A549 (cell line): ENCODE results near the gene HERC4. TPM values are rescaled to one million over a fixed set of nuclear protein-coding genes. Genes with fewer than 3 reads are reported as not detected.
A peak's percentile ranks its signal among the peaks of the same experiment; 100 is the strongest.

Source experiments
- ATAC-seq, 2 experiments: fragments of 200-7000 bp in 1 of 2; fragments of >200 bp in 1 of 2; cut with Nextera tagmentation in 1 of 2; cut with Tn5 transposase in 1 of 2; 3 replicates each; pipeline versions ENCODE4 v1.8.0 to v1.9.1; 2018 to 2020; ENCODE audit warnings: mild to moderate bottlenecking in 1 of 2, moderate library complexity in 1 of 2
- CTCF ChIA-PET: fragments of 300-600 bp; sonication (Branson Sonifier 250); formaldehyde crosslinking; extraction: SDS; loops from one replicate; lab custom pipeline; 2021; ENCODE audit warnings: antibody characterized with exemption, inconsistent platforms; lab: Yijun Ruan, JAX
- POLR2A ChIA-PET: fragments of 350-600 bp; formaldehyde crosslinking; extraction: SDS; loops from one replicate; lab custom pipeline; 2021; ENCODE audit warnings: antibody characterized with exemption, inconsistent platforms; lab: Yijun Ruan, JAX
- DNase-seq, 2 experiments: peaks; one replicate each; pipeline versions ENCODE4 v3.0.0 to v3.0.0-alpha.2; 2011 to 2016; ENCODE audit warnings: low read depth in 1 of 2, low spot score in 1 of 2
- FAIRE-seq: peaks from 2 replicates; lab custom pipeline; 2011; peaks lifted over from hg19 to GRCh38; lab: Jason Lieb, UNC
- H3K27ac ChIP-seq, 2 experiments: fragments of >200 bp; sonication (Bioruptor Twin); formaldehyde crosslinking; 3 replicates each; pipeline ENCODE4 v1.5.1; 2016 to 2017
- H3K4me1 ChIP-seq: fragments of >200 bp; sonication (Bioruptor Twin); formaldehyde crosslinking; 3 replicates; pipeline ENCODE4 v1.6.1; 2016
- H3K4me2 ChIP-seq: fragments of >200 bp; sonication (Bioruptor Twin); formaldehyde crosslinking; 3 replicates; pipeline ENCODE4 v1.6.1; 2016
- H3K4me3 ChIP-seq: fragments of >200 bp; sonication (Bioruptor Twin); formaldehyde crosslinking; 3 replicates; pipeline ENCODE4 v1.5.1; 2016
- H3K9me3 ChIP-seq: fragments of >200 bp; sonication (Bioruptor Twin); formaldehyde crosslinking; 3 replicates; pipeline ENCODE4 v1.6.1; 2016
- CHD2 ChIP-seq: fragments of 150-350 bp; IDR thresholded peaks from 2 replicates; pipeline ENCODE4 v1.6.1; 2014; ENCODE audit warnings: low read length; ENCODE audit not compliant: partially characterized antibody
- FOSL2 ChIP-seq, 2 experiments: fragments of 450-650 bp in 1 of 2; fragments of >200 bp in 1 of 2; sonication (Bioruptor Twin) in 1 of 2; formaldehyde crosslinking; IDR thresholded peaks; 2 replicates each; pipeline versions ENCODE4 v1.5.0 to v1.6.1; 2016 to 2020; ENCODE audit warnings: mild to moderate bottlenecking in 1 of 2, moderate library complexity in 1 of 2
- GATA3 ChIP-seq: IDR thresholded peaks from 2 replicates; pipeline ENCODE4 v1.6.1; 2012; ENCODE audit warnings: borderline replicate concordance
- HES2 ChIP-seq: fragments of >200 bp; sonication (Bioruptor Twin); formaldehyde crosslinking; IDR thresholded peaks from 2 replicates; pipeline ENCODE4 v1.6.1; 2016
- HEYL ChIP-seq: fragments of 250-450 bp; sonication (Bioruptor Pico); IDR thresholded peaks from 2 replicates; pipeline ENCODE4 v1.8.0; 2021; ENCODE audit warnings: mild to moderate bottlenecking, moderate library complexity
- JUN ChIP-seq, 2 experiments: fragments of >200 bp; sonication (Bioruptor Twin); formaldehyde crosslinking; IDR thresholded peaks; 2 replicates in 1 of 2; 3 replicates in 1 of 2; pipeline ENCODE4 v1.6.1; 2016 to 2017
- MAX ChIP-seq: IDR thresholded peaks from 2 replicates; pipeline ENCODE4 v1.6.1; 2012
- MAZ ChIP-seq: fragments of 150-350 bp; IDR thresholded peaks from 2 replicates; pipeline ENCODE4 v1.6.1; 2014; ENCODE audit warnings: antibody characterized with exemption, low read depth, low read length, borderline replicate concordance
- MYC ChIP-seq: IDR thresholded peaks from 2 replicates; pipeline ENCODE4 v1.6.1; 2012; ENCODE audit warnings: mild to moderate bottlenecking, inconsistent platforms, low read length, improper control_type of control experiment, borderline replicate concordance
- PBX3 ChIP-seq: IDR thresholded peaks from 2 replicates; pipeline ENCODE4 v1.6.1; 2012
- PHF8 ChIP-seq: fragments of 200-600 bp; sonication (generic); IDR thresholded peaks from 2 replicates; pipeline ENCODE4 v1.6.1; 2016; ENCODE audit warnings: low read depth, mild to moderate bottlenecking, antibody characterized with exemption, moderate library complexity, borderline replicate concordance
- POLR2A ChIP-seq: IDR thresholded peaks from 2 replicates; pipeline ENCODE4 v1.6.1; 2012; ENCODE audit warnings: mild to moderate bottlenecking, low read length
- RARB ChIP-seq: fragments of 250-450 bp; sonication (Bioruptor Pico); IDR thresholded peaks from 2 replicates; pipeline ENCODE4 v1.8.0; 2021; ENCODE audit warnings: mild to moderate bottlenecking, moderate library complexity
- ZFP36 ChIP-seq: fragments of 450-650 bp; IDR thresholded peaks from 2 replicates; pipeline ENCODE4 v1.6.1; 2014; ENCODE audit warnings: borderline replicate concordance; ENCODE audit not compliant: partially characterized antibody
- WGBS: methylation state at CpG from one replicate; pipeline ENCODE4 v1.1.6; 2017; ENCODE audit errors: missing lambda C conversion rate; 5-methylcytosine and 5-hydroxymethylcytosine counted together
- polyA minus RNA-seq: library from RNA; depleted of rRNA, polyadenylated mRNA; stranded (reverse); fragments of >200 nt; gene quantifications from 2 replicates; pipeline ENCODE4 v1.2.3, GENCODE V29; 2011; rRNA and poly(A)+ RNA removed
- polyA plus RNA-seq, 4 experiments: library from polyadenylated mRNA; depleted of rRNA in 3 of 4; stranded (reverse); fragments of >200 nt; fragmentation: RNase III in 1 of 4; extraction: RNeasy Plus Mini Kit Qiagen cat#74134 plus additional on column Dnase treatment in 1 of 4; gene quantifications; 2 replicates in 3 of 4; 3 replicates in 1 of 4; pipeline ENCODE4 v1.2.3, GENCODE V29; 2011 to 2017
- TF ChIP-seq, protein P1 (sequence below): IDR thresholded peaks from 2 replicates; pipeline ENCODE4 v1.6.1; 2012; ENCODE audit warnings: low read depth, borderline replicate concordance
- TF ChIP-seq, protein P2 (sequence below): fragments of >200 bp; sonication (Bioruptor Twin); formaldehyde crosslinking; IDR thresholded peaks from 3 replicates; pipeline ENCODE4 v1.6.1; 2016
- TF ChIP-seq, protein P3 (sequence below): fragments of 250-450 bp; sonication (Bioruptor Pico); IDR thresholded peaks from 2 replicates; pipeline ENCODE4 v1.5.0; 2020; ENCODE audit warnings: low read depth, mild to moderate bottlenecking, moderate library complexity

Gene HERC4, protein sequence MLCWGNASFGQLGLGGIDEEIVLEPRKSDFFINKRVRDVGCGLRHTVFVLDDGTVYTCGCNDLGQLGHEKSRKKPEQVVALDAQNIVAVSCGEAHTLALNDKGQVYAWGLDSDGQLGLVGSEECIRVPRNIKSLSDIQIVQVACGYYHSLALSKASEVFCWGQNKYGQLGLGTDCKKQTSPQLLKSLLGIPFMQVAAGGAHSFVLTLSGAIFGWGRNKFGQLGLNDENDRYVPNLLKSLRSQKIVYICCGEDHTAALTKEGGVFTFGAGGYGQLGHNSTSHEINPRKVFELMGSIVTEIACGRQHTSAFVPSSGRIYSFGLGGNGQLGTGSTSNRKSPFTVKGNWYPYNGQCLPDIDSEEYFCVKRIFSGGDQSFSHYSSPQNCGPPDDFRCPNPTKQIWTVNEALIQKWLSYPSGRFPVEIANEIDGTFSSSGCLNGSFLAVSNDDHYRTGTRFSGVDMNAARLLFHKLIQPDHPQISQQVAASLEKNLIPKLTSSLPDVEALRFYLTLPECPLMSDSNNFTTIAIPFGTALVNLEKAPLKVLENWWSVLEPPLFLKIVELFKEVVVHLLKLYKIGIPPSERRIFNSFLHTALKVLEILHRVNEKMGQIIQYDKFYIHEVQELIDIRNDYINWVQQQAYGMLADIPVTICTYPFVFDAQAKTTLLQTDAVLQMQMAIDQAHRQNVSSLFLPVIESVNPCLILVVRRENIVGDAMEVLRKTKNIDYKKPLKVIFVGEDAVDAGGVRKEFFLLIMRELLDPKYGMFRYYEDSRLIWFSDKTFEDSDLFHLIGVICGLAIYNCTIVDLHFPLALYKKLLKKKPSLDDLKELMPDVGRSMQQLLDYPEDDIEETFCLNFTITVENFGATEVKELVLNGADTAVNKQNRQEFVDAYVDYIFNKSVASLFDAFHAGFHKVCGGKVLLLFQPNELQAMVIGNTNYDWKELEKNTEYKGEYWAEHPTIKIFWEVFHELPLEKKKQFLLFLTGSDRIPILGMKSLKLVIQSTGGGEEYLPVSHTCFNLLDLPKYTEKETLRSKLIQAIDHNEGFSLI
- polyA plus RNA-seq (2011; rRNA removed) (40.5 and 51.3 TPM in 2 replicates), polyA plus RNA-seq (2017; fragmentation: RNase III; extraction: RNeasy Plus Mini Kit Qiagen cat#74134 plus additional on column Dnase treatment) (42.2 to 53.7 TPM (median 43.2 TPM) in 3 replicates), polyA minus RNA-seq (25.5 and 29.6 TPM in 2 replicates)
- 13.8 and 16.0 TPM in 2 replicates for polyA plus RNA-seq (2012; cell fraction: cytosol; rRNA removed)
- polyA plus RNA-seq (2012; cell fraction: nucleus; rRNA removed): 18.3 and 43.5 TPM in 2 replicates

- TF ChIP-seq, protein P1, sequence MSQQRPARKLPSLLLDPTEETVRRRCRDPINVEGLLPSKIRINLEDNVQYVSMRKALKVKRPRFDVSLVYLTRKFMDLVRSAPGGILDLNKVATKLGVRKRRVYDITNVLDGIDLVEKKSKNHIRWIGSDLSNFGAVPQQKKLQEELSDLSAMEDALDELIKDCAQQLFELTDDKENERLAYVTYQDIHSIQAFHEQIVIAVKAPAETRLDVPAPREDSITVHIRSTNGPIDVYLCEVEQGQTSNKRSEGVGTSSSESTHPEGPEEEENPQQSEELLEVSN: peak; percentile 96
- TF ChIP-seq PHF8: peak; percentile 60; the same call in 1 of the 2 replicates
- TF ChIP-seq FOSL2 (IDR thresholded peaks at IDR 0.05): no peak
- TF ChIP-seq FOSL2 (CRISPR knock-in tag; IDR thresholded peaks at IDR 0.05): 0 out of 2 replicates have a peak, but pooled peaks have one; percentile 12
- peak; percentile 6; the same call in 1 of the 2 replicates for TF ChIP-seq GATA3
- peak; percentile 57 for TF ChIP-seq POLR2A
- TF ChIP-seq JUN (IDR thresholded peaks at IDR 0.05): peak; percentile 41 to 85; a peak in 3 of 5 replicates
- TF ChIP-seq, protein P2, sequence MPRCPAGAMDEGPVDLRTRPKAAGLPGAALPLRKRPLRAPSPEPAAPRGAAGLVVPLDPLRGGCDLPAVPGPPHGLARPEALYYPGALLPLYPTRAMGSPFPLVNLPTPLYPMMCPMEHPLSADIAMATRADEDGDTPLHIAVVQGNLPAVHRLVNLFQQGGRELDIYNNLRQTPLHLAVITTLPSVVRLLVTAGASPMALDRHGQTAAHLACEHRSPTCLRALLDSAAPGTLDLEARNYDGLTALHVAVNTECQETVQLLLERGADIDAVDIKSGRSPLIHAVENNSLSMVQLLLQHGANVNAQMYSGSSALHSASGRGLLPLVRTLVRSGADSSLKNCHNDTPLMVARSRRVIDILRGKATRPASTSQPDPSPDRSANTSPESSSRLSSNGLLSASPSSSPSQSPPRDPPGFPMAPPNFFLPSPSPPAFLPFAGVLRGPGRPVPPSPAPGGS: 0 out of 3 replicates have a peak, but pooled peaks have one; percentile 54
- 0 out of 2 replicates have a peak, but pooled peaks have one; percentile 14 for TF ChIP-seq PBX3
- TF ChIP-seq CHD2: peak; percentile 25
- no peak for TF ChIP-seq ZFP36
- TF ChIP-seq RARB (CRISPR knock-in tag): no peak
- 0 out of 2 replicates have a peak, but pooled peaks have one; percentile 33 for TF ChIP-seq MAZ
- no peak for TF ChIP-seq HEYL (CRISPR knock-in tag)
- peak; percentile 76; the same call in 1 of the 2 replicates for TF ChIP-seq MYC
- peak; percentile 87 for TF ChIP-seq MAX
- TF ChIP-seq, protein P3, sequence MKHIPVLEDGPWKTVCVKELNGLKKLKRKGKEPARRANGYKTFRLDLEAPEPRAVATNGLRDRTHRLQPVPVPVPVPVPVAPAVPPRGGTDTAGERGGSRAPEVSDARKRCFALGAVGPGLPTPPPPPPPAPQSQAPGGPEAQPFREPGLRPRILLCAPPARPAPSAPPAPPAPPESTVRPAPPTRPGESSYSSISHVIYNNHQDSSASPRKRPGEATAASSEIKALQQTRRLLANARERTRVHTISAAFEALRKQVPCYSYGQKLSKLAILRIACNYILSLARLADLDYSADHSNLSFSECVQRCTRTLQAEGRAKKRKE: no peak
- no peak for TF ChIP-seq HES2
- TF ChIP-seq, all 56 proteins: peak for 12
- peak within 1 kb of the TSS; percentile 97 for H3K4me3 ChIP-seq
- no peaks in the 10 kb centered on the region for H3K9me3 ChIP-seq
- ATAC-seq (peak; percentile 96 to 97), FAIRE-seq (no peak), DNase-seq (peak; percentile 87 to 94)
- H3K4me2 ChIP-seq: peak within 1 kb of the TSS; percentile 89
- H3K27ac ChIP-seq: peak within 1 kb of the TSS; percentile 98 to 99
- H3K4me1 ChIP-seq: peaks cover 31% of the 10 kb centered on the region
- WGBS: 3% methylated on average over 16 of the region's 64 CpGs
- ChIA-PET POLR2A (interaction anchor here (0.6 to 1.0 kb wide), 4 partner anchors 175 to 260 kb away, joined by 3 to 4 read pairs (median 3); partner anchors contain the start of genes HNRNPH3 and PBLD), CTCF (interaction anchor here (0.9 to 3.5 kb wide), 5 partner anchors 8 to 138 kb away, joined by 3 to 25 read pairs (median 5); no protein-coding TSS in a partner anchor)
Measured at GRCh38 chr10:68074775-68075549, at the start of gene HERC4. HERC4 (minus strand) TSS chr10:68075283; CDS start chr10:68073108, 2,175 bp downstream.
